GM18868 (cell line): ENCODE results near the gene SMIM32.

Source experiments
- ATAC-seq: cut with Tn5 transposase; IDR thresholded peaks from one replicate; pipeline ENCODE4 v1.9.1; 2021; ENCODE audit warnings: mild to moderate bottlenecking, moderate library complexity; ENCODE audit not compliant: unreplicated experiment

SMIM32 gene

GRCh38 chr5:136192526-136193321 is at the start of gene SMIM32:
Gene SMIM32, minus strand, starts transcription at chr5:136193162. Its CDS starts 638 bp downstream, at chr5:136192524.
- ATAC-seq, result no peak

- ATAC-seq, result peak; percentile 88
Observed at GRCh38 chr5:136242611-136243010, 49.6 kb upstream of the SMIM32 start.

DNA sequence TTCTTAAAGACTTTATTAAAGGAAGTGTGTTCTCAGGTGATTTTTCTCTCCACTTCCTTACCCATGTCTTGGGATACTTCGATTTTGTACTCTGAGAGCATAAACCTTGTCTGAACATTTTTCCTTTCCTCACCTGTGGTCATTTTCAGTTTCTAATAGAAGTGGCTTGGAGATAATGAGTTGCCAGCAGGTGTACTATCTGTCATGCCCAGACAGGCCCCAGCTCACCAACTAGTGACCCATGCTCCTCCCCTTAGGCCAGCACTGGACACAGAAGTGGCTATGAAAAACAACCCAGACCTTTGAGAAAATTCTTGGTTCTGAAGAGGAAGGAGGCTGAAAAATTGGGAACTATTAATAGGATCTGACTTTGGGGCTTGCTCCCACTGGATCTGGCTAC is 49.2 kb upstream of the SMIM32 start:
- ATAC-seq, result peak; percentile 47

DNA sequence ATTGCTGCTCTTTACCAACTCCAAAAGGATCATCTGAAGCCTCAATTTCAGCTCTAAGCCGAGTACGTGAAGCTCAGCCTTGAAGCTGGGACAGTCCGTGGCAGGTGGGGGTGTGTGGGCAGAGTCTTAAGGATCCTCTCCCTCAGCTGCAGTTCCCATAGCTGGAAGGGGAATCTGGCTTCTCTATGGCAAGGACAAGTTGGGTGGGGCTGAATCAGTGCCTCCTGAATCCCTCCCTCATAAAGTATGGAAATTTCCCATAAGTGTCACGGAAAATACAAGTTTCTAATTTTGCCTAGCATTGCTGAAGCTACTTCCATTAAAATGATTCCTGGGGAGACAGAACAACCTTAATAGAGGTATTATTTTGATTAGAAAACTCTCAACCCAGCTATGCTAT is 47.9 kb upstream of the SMIM32 start:
- ATAC-seq, result no peak

DNA sequence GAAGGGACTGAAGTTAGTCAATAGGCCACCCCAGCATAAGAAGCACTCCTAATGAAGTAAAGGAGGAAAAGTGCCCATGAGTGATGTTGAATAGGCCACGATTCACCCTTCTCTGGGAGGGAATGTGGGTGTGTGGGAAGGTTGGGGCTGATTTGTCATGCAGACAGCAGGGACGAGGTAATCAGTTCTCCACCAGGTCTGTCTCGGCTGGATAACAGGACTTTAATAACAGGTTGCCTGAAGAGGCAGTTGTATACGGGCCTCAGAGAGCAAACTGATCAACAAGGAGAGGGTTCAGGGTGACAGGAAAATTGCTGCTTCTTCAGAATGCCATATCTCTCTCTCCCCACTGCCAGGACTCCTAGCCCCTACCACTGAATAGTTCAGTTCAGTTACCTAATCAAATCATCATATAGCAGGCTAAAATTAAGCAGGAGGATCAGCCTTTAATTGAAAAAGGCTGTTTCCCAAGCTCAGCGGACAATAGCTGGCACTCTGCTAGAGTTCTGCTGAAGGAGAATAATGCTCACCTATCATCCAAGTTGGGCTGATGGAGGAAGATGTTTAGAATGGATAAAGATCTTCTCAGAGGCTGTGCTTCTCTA is 43.6 kb upstream of the SMIM32 start:
- no peak for ATAC-seq

DNA sequence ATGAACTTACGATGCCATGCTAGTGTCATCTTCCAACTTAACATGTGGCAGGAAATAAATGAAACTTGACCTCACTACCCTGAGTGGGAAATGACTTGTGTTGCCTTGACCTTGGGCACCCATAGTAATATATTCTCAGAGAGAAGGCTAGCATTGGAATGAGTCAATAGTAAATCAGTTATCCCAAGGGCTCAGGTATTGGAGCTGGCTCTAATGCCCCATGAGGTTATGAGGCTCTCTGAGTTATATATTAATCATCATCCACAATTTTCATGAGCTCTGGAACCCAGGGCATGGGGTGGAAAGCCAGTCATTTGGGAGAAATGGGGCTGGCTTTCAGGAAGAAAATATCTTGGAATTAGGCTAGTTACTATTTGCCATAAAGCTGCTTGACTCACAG is 42.4 kb upstream of the SMIM32 start:
- ATAC-seq, result no peak

- peak; percentile 85 for ATAC-seq
Observed at GRCh38 chr5:136232316-136232715, 39.4 kb upstream of the SMIM32 start.

- ATAC-seq, result no peak
Observed at GRCh38 chr5:136230176-136230575, 37.2 kb upstream of the SMIM32 start.

GRCh38 chr5:136228136-136228757 is 35.3 kb upstream of the SMIM32 start:
- no peak for ATAC-seq

GRCh38 chr5:136226401-136226800 is 33.4 kb upstream of the SMIM32 start:
- ATAC-seq, result no peak

- ATAC-seq, result no peak
Observed at GRCh38 chr5:136225796-136226195, 32.8 kb upstream of the SMIM32 start.

- no peak for ATAC-seq
Observed at GRCh38 chr5:136222580-136223235, 29.7 kb upstream of the SMIM32 start.

DNA sequence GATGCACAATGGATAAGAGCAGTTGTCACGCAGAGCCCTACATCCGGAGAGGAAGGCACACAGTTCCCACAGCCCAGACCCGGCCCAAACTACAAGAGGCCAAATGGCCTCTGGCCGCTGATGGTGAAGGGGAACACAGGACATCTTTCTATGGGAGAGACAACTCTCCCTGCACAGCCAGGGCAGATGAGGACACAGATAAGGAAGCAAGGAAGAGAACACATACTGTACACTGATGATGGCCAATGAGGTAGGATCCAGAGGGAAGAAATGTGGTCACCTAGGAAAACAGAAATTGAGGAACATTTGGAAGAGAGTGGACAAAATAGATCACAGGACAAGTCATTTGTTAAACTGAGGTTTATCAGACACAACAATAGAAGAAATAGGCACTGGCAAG is 28.4 kb upstream of the SMIM32 start:
- ATAC-seq, result no peak

DNA sequence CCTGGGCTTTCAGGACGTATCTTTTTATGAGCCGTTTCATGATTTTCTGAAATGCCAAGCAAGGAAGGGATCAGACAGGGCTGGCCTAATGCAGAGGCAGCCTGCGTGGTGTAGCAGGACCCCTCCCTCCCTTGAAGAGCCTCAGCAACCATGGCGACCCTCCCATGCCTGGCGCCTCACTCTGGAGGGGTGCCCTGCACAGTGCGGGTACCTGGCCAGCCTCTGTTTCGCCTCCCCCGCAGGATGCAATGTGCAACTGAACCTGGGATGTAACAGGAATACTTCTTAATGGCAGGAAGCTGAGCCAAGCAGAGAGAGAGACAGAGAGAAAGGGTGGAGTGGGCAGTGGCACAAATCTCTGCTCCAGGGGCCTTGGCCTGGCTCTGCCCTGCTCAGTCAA is 23.3 kb upstream of the SMIM32 start:
- ATAC-seq, result no peak

DNA sequence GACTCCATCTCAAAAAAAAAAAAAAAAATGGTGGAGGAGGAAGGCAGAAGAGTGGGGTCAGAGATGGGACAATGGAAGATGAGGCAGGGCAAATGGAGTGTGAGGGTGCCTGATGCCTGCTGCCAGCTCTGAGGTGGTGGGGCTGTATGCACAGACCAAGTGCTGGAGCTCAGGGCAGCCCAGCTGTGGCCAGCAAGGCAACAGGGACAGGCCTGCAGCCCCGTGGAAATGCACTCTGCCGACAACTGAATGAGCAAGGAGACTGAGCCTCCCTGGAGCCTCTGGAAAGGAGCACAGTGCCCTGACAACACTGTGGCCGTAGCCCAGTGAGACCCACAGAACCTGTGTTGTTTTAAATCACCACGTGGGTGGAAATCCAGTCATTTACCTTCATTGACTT is 22.9 kb upstream of the SMIM32 start:
- no peak for ATAC-seq

GRCh38 chr5:136213919-136214493 is 21.0 kb upstream of the SMIM32 start:
- ATAC-seq, result no peak

GRCh38 chr5:136212252-136212721 is 19.3 kb upstream of the SMIM32 start:
- peak; percentile 69 for ATAC-seq

DNA sequence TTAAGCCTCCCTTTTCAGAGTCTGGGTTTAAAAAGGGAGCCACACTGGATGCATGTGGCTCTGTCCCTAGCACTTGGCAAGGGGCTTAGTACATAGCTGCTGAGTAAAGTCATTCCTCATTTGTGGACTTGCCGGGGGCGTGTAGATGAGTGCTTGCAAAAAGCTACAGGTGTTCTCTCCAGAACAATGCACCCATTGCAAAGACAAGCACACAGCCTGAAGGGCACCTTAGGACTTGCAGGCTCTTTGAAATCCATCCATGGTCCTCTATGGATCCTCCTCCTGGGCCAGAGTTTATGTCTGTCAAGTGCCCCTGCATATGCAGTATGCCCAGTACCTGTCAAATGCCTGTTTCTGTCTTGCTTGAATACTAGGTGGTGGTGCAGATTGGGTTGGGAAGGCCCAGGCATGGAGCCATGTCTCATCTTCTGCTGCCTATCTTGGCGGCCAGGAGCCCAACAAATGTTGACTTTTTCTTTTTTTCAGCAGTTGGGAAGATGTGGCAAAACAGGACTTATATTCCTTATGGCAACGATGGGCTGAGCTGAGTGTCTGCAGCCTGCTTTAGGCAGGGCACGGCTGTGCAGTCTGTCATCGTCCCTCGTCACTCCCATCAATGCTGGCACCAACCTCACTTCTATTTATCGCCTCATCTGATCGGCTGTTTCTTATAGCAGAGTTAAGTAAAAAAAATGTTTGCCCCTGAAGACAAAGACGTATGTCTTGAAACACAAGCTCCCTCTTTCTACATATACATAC is 18.5 kb upstream of the SMIM32 start:
- no peak for ATAC-seq

- no peak for ATAC-seq
Observed at GRCh38 chr5:136210259-136210658, 17.3 kb upstream of the SMIM32 start.

DNA sequence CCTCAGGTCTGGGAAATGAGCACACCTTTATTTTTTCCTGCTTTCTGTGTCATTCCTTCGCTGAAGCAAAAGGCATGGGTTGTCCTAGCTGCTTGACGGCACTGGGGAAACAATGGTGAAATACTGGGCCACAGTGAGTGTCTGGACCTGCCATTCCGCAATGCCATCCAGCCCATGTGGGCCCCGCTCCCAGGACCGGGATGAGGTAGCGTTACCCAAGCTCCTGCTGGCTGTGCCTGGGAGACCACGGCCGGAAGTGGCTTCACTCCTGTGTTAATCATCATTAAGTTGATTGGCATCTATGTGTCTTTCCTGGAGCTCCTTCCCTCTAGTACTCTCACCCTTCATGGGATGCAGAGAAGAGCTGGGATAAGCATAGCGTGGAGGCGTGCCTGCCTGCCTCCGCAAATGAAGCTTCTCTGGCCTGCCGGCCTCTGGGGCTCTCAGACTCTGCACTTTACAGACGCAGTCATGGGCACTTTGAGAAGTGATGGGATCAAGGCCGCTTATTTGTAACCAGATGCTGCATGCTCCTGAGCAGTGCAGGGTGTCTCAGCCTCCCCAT is 16.5 kb upstream of the SMIM32 start:
- ATAC-seq, result no peak
